NCI-H128 (cell line): Measurements from ENCODE around the gene DDAH2.
"Not testable (repeated sequence)": the region's sequence is repeated elsewhere in the genome, so short reads cannot be mapped to it uniquely, and the experiment has no call there.

Experiments used
- DNase-seq: peaks from one replicate; lab custom pipeline; 2025; ENCODE audit not compliant: unreplicated experiment; lab: John Stamatoyannopoulos, UW

DDAH2 gene

DNA sequence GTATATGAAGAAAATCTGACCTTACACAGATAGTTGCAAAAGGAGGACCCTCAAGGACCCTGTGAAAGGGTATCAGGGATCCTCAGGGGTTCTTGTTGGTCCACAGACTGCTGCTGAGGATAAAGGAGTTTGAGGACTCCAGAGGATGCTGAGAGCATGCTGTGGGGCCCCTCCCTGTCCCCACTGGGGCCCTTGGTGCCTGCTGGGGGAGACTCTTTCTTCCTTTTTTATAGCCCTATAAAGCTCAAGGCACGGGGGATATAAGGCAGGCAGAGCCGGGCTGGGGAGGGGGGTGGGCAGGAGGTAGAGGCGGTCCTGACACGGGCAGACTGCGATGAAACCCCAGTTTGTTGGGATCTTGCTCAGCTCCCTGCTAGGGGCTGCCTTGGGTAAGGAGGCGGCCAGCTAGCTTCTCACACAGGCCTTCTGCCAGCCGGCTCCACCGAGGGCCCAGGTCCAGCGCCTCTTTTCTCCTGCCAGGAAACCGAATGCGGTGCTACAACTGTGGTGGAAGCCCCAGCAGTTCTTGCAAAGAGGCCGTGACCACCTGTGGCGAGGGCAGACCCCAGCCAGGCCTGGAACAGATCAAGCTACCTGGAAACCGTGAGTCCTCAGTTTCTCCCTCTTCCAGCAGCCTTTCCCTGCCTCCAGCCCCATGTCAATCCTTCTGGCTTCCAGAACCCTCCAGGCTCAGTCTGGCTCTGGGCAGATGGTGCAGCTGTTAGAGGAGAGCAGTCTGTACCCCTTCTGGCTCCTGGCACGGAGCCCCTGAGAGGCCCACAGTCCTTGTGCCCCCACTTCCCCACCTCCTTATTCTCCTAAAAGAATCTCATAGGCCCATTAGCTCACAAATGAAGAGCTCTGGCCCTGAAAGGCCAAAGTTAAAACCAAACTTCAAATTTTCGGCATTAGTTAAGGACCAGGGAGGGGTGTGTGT is 13.8 kb downstream of the DDAH2 start, which contains the start of gene LY6G6D:
LY6G6D (plus strand) TSS at position 327 of the 937 bp plus-strand sequence; CDS start at position 335, 8 bp downstream.
- no peak for DNase-seq

DNA sequence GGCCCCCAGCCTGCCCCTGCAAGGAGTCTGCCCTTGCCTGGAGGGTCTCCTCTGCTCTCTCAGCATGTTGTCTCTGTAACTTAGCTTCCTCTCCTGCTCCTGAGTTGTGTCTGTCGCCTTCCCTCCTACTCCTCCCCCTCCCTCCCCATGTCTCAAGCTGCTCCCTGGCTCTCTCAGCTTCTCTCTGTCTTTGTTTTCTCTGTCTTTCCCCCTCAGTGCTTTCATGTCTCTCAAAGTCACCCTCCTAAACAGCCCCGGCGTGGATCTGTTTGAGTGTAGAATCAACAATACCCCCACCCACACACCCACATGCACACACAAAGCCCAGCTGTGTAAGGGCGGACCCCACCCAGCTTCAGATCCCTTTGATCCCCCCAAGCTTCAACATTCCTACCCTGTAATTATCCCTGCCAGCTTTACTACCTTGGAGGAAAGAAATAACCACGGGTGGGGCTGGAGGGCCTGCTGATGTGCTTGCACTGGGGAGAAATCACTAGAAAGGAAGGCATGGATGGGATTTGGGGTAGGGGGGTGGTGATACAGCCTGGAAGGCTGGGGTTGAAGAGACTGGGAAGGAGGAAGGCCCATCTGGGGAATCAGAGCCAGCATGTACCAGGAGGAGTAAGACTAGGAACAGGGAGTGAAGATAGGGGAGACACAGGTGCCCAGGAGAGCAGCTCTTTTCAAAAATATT is 15.0 kb downstream of the DDAH2 start:
- no peak for DNase-seq

DNA sequence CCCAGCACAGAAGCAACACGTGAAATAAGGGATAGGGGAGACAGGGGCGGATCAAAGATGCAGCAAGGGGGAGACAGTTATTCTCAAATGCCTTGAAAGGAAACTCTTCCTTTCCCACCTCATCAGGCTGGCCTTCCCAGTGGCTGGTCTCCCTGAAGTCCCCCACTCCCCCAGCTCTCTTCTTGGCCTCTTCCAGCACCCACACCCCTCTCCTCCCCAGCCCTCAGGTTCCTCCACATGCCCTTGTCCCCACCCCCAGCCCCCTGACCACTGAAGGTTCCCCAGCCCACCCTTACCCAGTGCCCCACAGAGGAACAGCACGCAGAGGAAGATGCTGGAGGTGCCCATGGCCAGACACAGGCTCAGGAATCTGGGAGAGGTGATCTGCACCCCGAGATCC is 15.6 kb downstream of the DDAH2 start:
- no peak for DNase-seq

DNA sequence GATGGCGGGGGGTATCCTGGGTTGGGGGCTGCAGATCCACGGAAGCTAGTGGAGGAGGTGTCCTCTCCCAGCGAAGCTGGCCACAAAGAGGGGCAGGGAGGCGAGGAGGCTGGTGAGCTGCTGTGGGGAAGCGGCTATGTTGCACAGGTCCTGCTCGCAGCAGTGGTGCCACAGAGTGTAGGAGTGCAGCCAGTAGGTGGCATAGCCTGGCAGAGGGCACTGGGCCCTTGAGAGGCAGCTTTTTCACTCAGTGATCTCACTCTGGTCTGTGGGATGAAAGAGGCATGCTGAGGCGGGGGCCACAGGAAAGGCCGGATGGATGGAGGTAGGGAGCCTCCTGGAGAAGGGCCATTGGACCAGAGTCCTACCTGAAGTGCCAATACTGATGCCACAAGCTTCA is 16.8 kb downstream of the DDAH2 start:
- DNase-seq = no peak

DNA sequence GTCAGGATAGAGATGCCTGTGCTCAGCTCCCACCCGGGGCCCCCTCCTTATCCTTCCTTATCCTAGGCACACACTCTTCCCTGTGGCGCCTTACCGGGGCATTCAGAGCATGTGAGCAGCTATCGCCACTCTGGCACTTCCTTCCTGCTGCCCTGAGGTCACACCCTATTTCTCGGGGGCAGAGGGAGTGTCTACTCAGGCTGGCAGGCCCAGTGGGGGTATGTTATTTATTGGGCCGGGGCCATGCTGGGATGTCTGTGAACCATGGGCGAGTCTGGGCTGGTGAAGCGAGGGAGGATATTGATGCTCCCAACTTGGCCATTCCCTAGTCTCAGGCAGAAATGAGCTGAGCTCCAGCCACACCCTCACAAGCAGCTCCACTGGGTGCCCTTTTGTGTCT is 17.9 kb downstream of the DDAH2 start:
- DNase-seq = no peak

DNA sequence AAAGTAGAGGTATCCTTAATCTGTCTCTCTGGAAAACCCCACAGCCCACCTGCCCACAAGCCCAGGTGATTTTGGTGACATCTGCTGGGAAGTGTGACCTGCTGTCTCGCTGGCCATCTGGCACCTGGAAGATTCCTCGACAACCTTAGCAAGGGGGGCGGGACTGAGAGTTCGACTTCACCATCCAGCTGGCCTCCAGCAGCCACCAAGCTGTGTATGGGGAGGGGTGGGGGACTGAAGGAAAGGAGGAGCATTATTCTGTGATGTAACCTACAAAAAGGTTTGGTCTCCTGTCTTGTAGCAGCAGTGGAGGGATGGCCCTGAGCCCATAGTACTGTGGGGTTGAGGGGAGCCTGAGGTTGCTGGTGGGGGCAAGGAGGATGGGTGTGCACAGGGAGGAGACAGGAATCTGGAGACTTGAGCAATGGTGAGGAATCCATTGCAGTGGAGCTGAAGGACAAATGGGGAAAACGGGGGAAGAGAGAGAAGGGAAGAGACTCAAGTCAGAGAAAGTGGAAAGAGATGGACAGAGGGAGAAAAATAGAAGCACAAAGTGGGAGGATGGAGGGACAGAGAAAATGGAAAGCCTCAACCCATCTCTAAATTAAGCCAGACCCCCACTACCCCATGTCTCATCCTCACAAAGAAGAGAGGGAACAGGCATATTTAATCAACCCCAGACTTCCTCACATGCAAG is 18.4 kb downstream of the DDAH2 start:
- no peak for DNase-seq

DNA sequence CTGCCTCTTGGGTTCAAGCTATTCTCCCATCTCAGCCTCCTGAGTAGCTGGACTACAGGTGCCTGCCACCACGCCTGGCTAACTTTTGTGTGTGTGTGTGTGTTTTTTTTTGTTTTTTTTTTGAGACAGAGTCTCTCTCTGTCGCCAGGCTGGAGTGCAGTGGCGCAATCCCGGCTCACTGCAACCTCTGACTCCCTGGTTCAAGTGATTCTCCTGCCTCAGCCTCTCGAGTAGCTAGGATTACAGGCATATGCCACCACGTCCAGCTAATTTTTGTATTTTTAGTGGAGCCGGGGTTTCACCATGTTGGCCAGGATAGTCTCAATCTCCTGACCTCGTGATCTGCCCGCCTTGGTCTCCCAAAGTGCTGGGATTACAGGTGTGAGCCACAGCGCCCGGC is 19.9 kb downstream of the DDAH2 start:
- not testable (repeated sequence) for DNase-seq

DNA sequence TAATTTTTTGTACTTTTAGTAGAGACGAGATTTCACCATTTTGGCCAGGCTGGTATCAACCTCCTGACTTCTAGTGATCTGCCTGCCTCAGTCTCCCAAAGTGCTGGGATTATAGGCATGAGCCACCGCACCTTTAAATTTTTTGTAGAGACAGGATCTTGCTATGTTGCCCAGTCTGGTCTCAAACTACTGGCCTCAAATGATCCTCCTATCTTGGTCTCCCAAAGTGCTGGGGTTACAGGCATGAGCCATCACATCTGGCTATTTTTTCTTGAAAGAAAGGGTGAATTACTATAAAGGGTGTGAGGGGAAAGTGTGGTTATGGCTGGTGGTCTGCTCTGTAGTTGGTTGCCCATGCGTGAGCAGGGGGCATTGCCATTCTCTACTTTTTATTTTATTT is 20.9 kb downstream of the DDAH2 start:
- DNase-seq = no peak

DNA sequence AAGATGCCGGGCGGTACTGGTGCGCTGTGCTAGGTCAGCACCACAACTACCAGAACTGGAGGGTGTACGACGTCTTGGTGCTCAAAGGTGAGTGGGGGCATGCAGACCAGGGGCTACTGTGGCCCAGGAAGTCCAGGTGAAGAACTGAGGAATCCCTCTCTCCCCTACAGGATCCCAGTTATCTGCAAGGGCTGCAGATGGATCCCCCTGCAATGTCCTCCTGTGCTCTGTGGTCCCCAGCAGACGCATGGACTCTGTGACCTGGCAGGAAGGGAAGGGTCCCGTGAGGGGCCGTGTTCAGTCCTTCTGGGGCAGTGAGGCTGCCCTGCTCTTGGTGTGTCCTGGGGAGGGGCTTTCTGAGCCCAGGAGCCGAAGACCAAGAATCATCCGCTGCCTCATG is 21.4 kb downstream of the DDAH2 start:
- no peak for DNase-seq

DNA sequence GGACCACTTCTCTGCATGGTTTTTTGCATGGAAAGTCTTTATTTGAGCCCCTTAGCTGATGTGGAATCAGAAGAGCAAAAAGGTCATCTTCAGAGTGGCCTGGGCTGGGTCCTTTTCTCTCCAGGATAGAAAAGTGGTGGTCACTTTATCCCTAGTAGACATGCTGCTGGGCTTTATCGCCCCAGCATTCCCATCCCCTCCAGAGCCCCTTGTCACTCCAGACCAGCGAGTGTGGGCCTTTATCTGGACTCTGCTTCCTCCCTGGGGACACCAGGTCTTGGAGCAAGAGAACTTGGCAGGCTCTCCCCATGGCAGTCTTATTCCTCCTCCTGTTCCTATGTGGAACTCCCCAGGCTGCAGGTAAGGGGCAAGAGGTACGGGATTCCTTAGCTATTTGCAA is 22.5 kb downstream of the DDAH2 start, which contains the start of gene LY6G6F:
LY6G6F (plus strand) TSS at position 268 of the 400 bp plus-strand sequence; CDS start at position 309, 41 bp downstream.
- DNase-seq = no peak

DNA sequence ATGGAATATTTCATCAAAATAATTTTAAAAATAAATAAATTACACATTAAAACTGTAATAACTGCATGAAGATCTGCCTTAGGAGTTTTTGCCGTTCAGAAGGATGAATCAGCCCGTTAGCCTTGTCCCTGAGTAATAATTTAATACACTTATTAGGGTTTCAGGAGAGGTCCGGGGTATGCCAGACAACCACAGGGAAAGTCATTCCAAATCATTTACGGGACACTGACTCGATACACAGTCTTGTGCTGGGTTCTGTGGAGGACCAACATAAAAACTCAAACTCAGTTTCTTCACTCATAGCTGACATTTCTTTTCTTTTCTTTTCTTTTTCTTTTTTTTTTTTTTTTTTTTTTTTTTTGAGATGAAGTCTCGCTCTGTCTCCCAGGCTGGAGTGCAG is 23.2 kb downstream of the DDAH2 start:
- no peak for DNase-seq

DNA sequence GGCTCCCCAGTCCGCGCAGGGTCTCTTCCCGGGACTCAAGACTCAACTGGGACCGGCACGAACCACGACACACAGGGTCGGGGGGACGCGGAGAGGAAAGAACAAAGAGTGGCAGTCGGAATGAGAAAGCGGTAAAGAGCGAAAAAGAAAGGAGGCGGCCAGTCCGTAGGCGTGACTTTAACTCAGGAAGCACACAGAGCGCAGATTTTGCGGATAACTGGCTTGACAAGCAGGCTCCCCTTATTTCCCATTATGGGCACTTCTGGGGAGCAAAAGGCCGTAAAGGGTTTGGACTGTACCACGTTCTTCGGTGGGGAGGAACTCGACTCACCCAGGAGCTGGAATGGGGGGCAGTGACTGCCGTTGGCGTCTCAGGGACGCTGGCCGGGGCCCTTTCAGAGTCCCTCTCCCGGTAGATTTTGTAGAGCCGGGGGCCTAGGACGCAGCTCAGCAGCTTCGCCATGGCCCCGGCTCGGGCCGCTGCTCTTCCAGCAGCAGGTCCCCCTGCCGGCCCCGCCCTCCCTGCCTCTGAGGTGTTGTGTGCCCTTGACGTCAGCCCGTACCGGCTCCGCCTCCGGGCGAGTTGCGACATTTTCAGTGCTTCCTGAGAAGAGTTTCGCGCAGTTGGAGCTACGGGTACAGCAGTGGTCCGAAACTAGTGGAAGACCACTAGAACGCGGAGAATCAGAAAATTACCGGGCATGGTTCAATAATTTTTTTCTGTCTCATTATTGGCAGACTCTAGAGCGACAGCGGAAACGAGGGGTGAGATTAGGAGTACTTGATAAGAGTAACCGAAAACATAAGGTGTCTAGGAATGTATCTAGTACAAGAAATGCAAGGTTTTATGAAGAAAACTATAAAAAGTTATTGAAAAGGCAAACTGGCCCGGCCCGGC is 26.0 kb downstream of the DDAH2 start, which contains the start of gene ABHD16A:
ABHD16A (minus strand) TSS at position 506 of the 898 bp plus-strand sequence; CDS start at position 463, 43 bp downstream.
- peak; percentile 89 for DNase-seq

DNA sequence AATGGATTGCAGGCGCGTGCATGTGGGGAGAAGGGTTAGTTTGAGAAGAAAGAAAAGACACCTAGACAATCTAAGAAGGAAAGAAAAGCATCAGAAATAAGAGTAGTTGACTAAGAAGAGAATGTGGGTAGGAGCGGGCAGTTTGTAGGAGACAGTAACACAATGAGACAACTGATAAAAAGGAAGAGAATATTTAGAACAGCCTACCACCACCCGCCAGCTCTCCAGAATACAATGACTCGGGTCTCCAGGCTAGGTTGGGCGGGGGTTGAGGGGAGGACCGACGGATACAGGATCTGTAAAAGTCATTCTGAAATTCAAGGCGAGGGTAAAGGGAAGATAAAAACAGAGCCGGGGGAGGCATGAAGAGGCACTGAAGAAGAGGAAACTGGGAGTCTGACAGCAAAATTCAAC is 26.7 kb downstream of the DDAH2 start:
- DNase-seq = no peak

DNA sequence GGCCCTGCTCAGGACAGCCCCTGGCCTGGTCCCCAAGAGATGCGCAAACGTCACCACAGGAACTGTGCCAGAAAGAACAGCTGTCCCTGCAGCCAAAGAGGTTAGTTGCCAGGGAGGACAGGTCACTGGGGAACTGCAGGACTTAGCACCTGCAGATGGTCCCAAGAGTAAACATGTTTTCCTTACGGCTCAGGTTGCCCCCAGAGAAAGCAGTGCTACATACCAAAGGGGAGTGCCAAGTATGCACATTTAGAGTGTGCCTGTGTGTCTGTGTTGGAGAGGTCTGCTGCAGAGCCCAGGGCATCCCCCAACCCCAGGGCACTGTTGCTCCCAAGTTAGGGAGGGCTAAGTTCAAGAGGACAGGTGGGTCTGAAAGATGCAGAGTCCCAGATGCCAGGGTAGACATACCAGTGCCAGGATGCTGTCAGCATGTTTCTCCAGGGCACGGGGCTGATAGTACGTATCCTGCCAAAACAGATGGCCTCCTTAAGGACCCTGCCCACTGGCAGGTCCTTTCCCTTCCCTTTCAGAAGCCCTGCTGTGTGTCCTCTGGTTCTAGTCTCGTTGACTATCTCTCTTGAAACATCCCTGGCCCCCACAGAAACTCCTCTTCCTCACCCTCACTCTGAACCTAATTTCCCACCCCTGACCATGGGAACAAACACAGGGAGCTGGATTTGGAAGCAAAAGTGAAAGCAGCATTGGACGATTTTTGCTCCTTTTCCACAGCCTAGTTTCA is 27.3 kb downstream of the DDAH2 start:
- no peak for DNase-seq

DNA sequence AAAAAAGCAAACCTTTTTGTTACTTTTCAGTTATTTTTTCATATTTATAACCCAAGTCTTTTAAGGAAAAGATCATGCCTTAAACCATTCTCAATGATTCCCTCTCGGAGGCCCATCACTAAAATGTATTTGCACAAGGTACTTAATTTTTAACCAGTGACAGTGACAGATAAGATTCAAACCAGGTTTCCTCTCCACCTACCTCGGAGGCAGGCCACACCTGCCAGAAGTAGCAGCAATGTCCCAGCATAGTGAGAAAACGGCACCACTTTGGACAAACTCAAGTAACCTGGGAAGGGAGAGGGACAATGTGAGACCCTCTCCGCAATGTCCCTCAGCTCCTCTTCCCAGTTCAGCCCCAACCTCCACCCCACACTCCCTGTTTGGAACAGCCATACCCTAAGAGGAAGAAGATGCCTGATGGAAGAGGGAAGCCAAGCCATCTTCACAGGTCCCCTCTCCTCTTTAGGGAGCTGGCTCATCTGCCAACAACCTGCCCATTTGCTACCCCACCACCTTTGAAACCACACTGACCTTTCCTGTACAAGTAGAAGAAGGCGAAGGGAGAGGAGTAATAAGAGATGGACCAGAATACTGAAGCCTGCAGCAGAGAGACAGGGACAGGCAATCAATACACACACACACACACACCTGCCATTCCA is 28.2 kb downstream of the DDAH2 start:
- DNase-seq = no peak

DNA sequence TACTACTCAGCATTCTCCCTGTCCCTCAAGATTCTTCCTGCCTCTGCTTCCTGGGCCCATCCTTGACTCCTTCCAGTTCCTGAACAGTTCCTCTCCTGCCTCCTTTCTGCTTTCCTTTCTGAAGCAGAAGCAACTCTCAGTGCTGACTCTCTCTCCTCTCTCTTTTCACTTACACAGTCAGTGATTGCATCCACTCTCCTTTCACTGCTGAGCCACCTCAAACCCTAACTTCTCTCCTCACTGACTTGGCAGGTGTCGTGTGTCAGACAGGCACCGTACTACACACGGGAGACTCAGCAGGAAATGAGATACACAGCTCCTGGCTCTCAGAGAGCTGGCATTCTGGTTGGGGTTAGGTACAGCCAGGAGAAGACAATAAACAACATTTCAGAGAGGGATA is 31.5 kb downstream of the DDAH2 start:
- no peak for DNase-seq

DNA sequence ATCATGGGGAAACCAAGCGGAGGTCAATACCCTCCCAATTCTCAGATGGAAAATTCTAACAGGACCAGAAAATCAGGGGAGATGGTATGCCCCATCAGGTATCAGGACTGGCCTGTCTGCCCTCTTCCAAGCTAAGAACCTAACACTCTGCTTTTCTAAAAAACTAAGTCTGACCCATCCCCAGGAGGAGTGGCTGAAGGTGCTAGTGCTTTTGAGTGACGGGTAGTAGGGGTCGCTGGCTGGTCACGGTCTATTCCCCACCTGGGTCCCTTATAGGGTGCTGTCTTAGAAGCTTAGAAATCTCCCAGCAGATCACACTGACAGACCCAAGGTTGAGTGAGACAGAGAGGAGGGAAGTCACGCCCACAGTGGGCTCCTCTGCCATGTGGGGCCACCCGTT is 35.6 kb downstream of the DDAH2 start:
- DNase-seq = no peak

DNA sequence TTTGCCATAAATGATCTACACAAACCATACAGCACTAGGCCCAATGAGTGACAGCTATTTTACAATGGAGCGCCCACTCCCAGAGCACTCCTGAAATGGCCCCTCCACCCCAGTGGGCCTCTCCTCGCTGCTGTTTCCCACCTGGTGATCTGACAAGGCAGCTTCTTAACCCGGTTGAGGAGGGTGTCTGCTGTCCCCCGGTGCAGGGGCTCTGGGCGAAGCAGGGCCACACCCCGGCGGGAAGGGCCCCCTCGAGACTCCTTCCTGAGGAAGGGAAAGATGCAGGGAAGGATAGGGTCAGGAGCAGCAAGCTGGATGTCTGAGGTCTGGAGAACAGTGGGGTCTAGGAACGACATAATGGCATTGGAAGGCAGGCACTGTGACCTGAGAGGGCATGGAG is 36.2 kb downstream of the DDAH2 start:
- DNase-seq = no peak

DNA sequence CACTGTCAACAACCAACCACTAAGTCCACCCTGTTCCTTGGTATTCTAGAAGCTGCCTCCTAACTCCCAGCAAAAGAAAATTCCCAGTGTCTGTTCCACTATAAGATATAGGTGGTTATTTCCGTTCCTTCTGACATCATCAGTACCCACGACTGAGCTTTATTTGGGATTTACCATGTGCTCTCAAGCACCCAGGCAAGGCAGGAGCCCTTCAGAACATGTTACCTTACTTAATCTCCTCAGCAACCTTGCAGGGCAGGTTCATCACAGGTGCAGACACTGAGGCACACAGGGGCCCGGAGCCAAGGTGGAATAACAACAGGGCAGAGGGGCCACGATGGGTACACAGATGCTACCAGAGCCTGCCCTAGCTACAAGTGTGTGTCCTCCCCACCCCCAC is 36.7 kb downstream of the DDAH2 start:
- no peak for DNase-seq
